Stomach (tissue), 9 donors: Measurements from ENCODE around the gene CDPF1. TPM values are rescaled to one million over a fixed set of nuclear protein-coding genes. Genes with fewer than 3 reads are reported as not detected.

Source experiments
- DNase-seq, 2 donors: peaks; one replicate each; pipeline versions ENCODE4 v3.0.0 to v3.0.0-alpha.2; 2013 to 2019
- H3K27ac ChIP-seq, 5 donors: fragments of 200-600 bp in 4 of 5; sonication (generic) in 4 of 5; one replicate each; pipeline ENCODE4 v1.5.1; 2013 to 2019; ENCODE audit warnings: mild to moderate bottlenecking in 1 of 5, moderate library complexity in 1 of 5
- H3K27me3 ChIP-seq, 3 donors: fragments of 200-600 bp; sonication (generic); one replicate each; pipeline ENCODE4 v1.5.1; 2017 to 2019; ENCODE audit warnings: mixed run types in 1 of 3
- H3K36me3 ChIP-seq, 4 donors: fragments of 200-600 bp; sonication (generic); 1 replicate in 3 of 4; 2 replicates in 1 of 4; pipeline ENCODE4 v1.5.1; 2016 to 2019
- H3K4me1 ChIP-seq, 4 donors: fragments of 200-600 bp; sonication (generic); one replicate each; pipeline ENCODE4 v1.5.1; 2016 to 2019
- H3K4me3 ChIP-seq, 4 donors: fragments of 200-600 bp; sonication (generic) in 3 of 4; one replicate each; pipeline ENCODE4 v1.5.1; 2016 to 2019; ENCODE audit warnings: mild to moderate bottlenecking in 1 of 4
- H3K9me3 ChIP-seq, 4 donors: fragments of 200-600 bp; sonication (generic); one replicate each; pipeline ENCODE4 v1.5.1; 2016 to 2019
- CTCF ChIP-seq, 7 experiments: fragments of 450-650 bp in 4 of 7; fragments of 200-600 bp in 3 of 7; sonication (generic) in 3 of 7; IDR thresholded peaks; one replicate each; pipeline ENCODE4 v1.5.1; 2016 to 2019; ENCODE audit warnings: antibody characterized with exemption in 7 of 7, control low read depth in 2 of 7, mild to moderate bottlenecking in 1 of 7
- EP300 ChIP-seq: sonication (generic); formaldehyde crosslinking; IDR thresholded peaks from one replicate; pipeline ENCODE4 v1.6.1; 2017; ENCODE audit warnings: antibody characterized with exemption
- POLR2A ChIP-seq, 4 donors: fragments of 450-650 bp; IDR thresholded peaks; one replicate each; pipeline ENCODE4 v1.6.1; 2016; ENCODE audit warnings: antibody characterized with exemption in 4 of 4, control low read depth in 2 of 4, mild to moderate bottlenecking in 1 of 4, moderate library complexity in 1 of 4
- POLR2AphosphoS5 ChIP-seq, 3 donors: sonication (generic); formaldehyde crosslinking; IDR thresholded peaks; one replicate each; pipeline ENCODE4 v1.6.1; 2016; ENCODE audit warnings: antibody characterized with exemption in 3 of 3
- WGBS, 5 donors: extraction: QIAGEN DNeasy Blood & Tissue Kit in 3 of 5; methylation state at CpG; one replicate each; pipeline versions ENCODE4 v1.1.5 to v1.1.7; 2013 to 2018; 5-methylcytosine and 5-hydroxymethylcytosine counted together
- intact Hi-C: fragments of 100-400 bp; cut with DNase I; formaldehyde crosslinking; loops from one replicate; pipeline ENCODE4 v1.15.1; 2023; ENCODE audit warnings: low total_unique reads
- polyA plus RNA-seq, 3 donors: library from polyadenylated mRNA; stranded (reverse); fragments of 200-250 nt; gene quantifications; one replicate each; pipeline ENCODE4 v1.2.3, GENCODE V29; 2013
- total RNA-seq, 5 donors: library from RNA; depleted of rRNA; stranded (reverse); fragments of >200 nt; gene quantifications; one replicate each; pipeline versions ENCODE4 v1.1.0 to v1.2.3, GENCODE V29; 2014 to 2016
- donor health status: healthy with polysubstance abuse.
- donor health status: Bipolar disorder and iron deficiency.
- donor health status: healthy.

The CDPF1 gene
- total and polyA plus RNA-seq, 8 donors, result 7.2 to 24.6 (median 11.6) TPM; not detected in 1

DNA sequence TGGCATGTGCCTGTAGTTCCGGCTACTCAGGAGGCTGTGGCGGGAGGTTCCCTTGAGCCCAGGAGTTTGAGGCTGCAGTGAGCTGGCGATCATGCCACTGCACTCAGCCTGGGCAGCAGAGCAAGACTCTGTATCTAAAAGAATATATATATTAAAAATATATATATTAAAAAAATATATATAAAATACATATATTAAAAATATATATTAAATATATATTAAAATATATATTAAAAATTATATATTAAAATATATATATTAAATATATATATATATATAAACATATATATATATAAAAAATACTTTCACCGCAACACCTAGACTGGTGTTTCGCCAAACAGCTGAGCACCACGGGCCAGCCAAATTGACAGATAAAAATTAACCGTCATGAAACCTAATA, 26.5 kb upstream of the CDPF1 start:
- H3K27ac ChIP-seq, result no peak overlapping the region
- H3K27me3 ChIP-seq, result no peaks in the 10 kb centered on the region
- peaks cover 87 to 99% (median 98%) of the 10 kb centered on the region in 4 donors for H3K36me3 ChIP-seq
- 82 to 92% (median 88%) methylated on average over 7 of the region's 7 CpGs for WGBS, 5 donors
- H3K4me1 ChIP-seq, result peaks cover 0 to 9% (median 0%) of the 10 kb centered on the region in 4 donors
- TF ChIP-seq POLR2AphosphoS5 (IDR thresholded peaks at IDR 0.05), result no peak
- TF ChIP-seq POLR2A (IDR thresholded peaks at IDR 0.05), result no peak
- no peak for TF ChIP-seq EP300
- no peak for TF ChIP-seq CTCF (IDR thresholded peaks at IDR 0.05)
- DNase-seq, result no peak
- intact Hi-C loops, result no loop called here
- no peak overlapping the region for H3K4me3 ChIP-seq
- no peaks in the 10 kb centered on the region for H3K9me3 ChIP-seq

DNA sequence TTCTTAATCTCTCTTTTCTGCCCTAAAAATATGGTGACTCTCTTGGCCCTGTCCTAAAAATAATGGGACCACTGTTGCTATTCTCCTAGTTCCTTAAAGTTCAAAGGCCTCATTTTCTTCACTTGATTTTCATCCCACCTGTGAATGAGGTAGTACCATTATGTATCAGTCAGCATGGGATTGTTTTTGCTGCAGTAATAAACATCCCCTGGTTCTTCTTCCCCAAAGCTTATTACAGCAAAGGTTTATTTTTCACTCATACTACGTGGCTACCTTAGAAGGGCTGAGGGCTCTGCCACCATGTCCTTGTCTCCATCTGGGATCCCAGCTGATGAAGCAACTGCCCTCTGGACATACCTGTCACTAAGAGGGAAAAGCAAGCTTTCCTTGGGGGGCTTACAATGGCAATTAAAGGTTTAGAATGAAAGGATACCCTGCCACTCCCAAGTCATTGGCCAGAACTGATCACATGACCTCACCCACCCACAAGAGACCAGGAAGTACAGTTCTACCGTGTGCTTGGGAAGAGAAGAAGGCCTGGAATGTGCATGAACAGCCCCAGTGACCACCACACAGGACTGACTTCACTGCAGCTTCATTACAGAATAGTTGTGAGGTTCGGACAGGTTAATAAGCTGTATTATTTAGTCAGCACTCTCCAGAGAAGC, 25.5 kb upstream of the CDPF1 start:
- 64 to 79% (median 72%) methylated on average over 3 of the region's 3 CpGs for WGBS, 5 donors
- no peak overlapping the region for H3K4me3 ChIP-seq
- H3K27ac ChIP-seq, result peak overlapping the region in 1 of 5 donors; percentile 20
- TF ChIP-seq CTCF (IDR thresholded peaks at IDR 0.05), result no peak
- TF ChIP-seq POLR2AphosphoS5 (IDR thresholded peaks at IDR 0.05), result no peak
- peaks cover 0 to 11% (median 1%) of the 10 kb centered on the region in 4 donors for H3K4me1 ChIP-seq
- DNase-seq, result no peak
- H3K36me3 ChIP-seq, result peaks cover 77 to 98% (median 96%) of the 10 kb centered on the region in 4 donors
- intact Hi-C loops, result no loop called here
- H3K27me3 ChIP-seq, result no peaks in the 10 kb centered on the region
- no peaks in the 10 kb centered on the region for H3K9me3 ChIP-seq

DNA sequence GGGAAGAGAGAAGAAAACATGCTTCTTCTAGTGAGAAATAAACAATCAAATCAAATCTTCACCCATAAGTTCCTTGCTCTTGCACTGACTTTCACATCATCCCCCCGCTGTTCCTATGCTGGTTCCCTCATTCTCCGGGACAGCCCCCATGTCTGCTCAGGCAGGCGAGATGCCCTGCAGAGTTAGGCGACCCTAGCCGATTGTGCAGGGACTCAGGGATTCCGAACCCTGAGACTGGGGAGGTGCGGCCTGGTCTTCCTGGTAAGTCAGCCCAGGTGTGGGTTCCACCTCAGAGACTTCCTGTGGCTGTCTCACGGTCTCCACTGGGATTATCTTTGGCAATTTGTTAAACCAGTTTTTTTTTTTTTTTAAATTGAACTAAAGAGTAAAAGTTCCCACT, 24.3 kb upstream of the CDPF1 start:
- Histone ChIP-seq H3K36me3 (peaks cover 65 to 96% (median 84%) of the 10 kb centered on the region in 4 donors), H3K27ac (no peak overlapping the region), H3K9me3 (no peaks in the 10 kb centered on the region), H3K4me1 (peaks cover 7 to 23% (median 13%) of the 10 kb centered on the region in 4 donors), H3K27me3 (no peaks in the 10 kb centered on the region), H3K4me3 (no peak overlapping the region)
- no peak for TF ChIP-seq POLR2AphosphoS5 (IDR thresholded peaks at IDR 0.05)
- no peak for TF ChIP-seq CTCF (IDR thresholded peaks at IDR 0.05)
- TF ChIP-seq POLR2A (IDR thresholded peaks at IDR 0.05), result no peak
- TF ChIP-seq EP300, result no peak
- 94 to 96% (median 96%) methylated on average over 8 of the region's 8 CpGs for WGBS, 5 donors
- no peak for DNase-seq
- intact Hi-C loops, result no loop called here

GRCh38 chr22:46273432-46274148, 23.5 kb upstream of the CDPF1 start:
- no peak overlapping the region for H3K27ac ChIP-seq
- H3K36me3 ChIP-seq, result peaks cover 57 to 90% (median 76%) of the 10 kb centered on the region in 4 donors
- H3K9me3 ChIP-seq, result no peaks in the 10 kb centered on the region
- intact Hi-C loops, result no loop called here
- H3K4me1 ChIP-seq, result peaks cover 14 to 31% (median 21%) of the 10 kb centered on the region in 4 donors
- WGBS, 5 donors, result 92 to 100% (median 95%) methylated on average over 1 to 12 of the region's 12 CpGs
- no peak for DNase-seq
- H3K4me3 ChIP-seq, result no peak overlapping the region
- no peak for TF ChIP-seq EP300
- no peak for TF ChIP-seq POLR2AphosphoS5 (IDR thresholded peaks at IDR 0.05)
- no peak for TF ChIP-seq CTCF (IDR thresholded peaks at IDR 0.05)
- no peak for TF ChIP-seq POLR2A (IDR thresholded peaks at IDR 0.05)
- no peaks in the 10 kb centered on the region for H3K27me3 ChIP-seq
